Mononuclear cell (primary cell): Measurements from ENCODE around the gene OTOA. TPM values are rescaled to one million over a fixed set of nuclear protein-coding genes. Genes with fewer than 3 reads are reported as not detected.
"Not testable (repeated sequence)": the region's sequence is repeated elsewhere in the genome, so short reads cannot be mapped to it uniquely, and the experiment has no call there.

Source experiments
- H3K27me3 ChIP-seq: 2 replicates; pipeline ENCODE4 v1.6.0; 2011; ENCODE audit warnings: low read length, control low read depth; ENCODE audit not compliant: insufficient read depth
- H3K4me1 ChIP-seq: 2 replicates; pipeline ENCODE4 v1.5.1; 2011; ENCODE audit warnings: mild to moderate bottlenecking, low read length, control low read depth; ENCODE audit not compliant: insufficient read depth
- H3K4me3 ChIP-seq: 2 replicates; pipeline ENCODE4 v1.5.1; 2011; ENCODE audit warnings: mild to moderate bottlenecking, low read length, moderate library complexity
- H3K9me3 ChIP-seq: 2 replicates; pipeline ENCODE4 v1.5.1; 2011; ENCODE audit warnings: low read depth, mild to moderate bottlenecking, control low read depth, low read length
- total RNA-seq: library from RNA; depleted of rRNA; stranded (reverse); fragments of >200 nt; gene quantifications from one replicate; pipeline ENCODE4 v1.2.3, GENCODE V29; 2012

OTOA gene
- total RNA-seq, 1 donor = 0.31 TPM

DNA sequence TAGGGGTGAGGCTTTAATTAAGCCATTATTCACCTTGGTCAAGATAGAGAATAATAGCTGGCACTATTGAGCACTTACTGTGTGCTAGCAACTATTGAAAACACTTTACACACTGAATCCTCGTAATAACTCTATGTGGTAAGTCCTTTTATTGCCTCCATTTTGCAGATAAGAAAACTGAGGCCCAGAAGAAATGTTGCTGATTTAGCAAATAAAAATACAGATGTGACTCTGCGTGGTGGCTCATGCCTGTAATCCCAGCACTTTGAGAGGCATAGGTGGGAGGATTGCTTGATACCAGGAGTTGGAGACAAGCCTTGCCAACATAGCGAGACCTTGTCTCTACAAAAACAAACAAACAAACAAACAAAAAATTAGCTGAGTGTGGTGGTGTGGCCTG, 19.4 kb downstream of the OTOA start:
- Histone ChIP-seq H3K4me3 (no peak overlapping the region), H3K27me3 (peaks cover 4% of the 10 kb centered on the region), H3K9me3 (no peaks in the 10 kb centered on the region), H3K4me1 (no peaks in the 10 kb centered on the region)

DNA sequence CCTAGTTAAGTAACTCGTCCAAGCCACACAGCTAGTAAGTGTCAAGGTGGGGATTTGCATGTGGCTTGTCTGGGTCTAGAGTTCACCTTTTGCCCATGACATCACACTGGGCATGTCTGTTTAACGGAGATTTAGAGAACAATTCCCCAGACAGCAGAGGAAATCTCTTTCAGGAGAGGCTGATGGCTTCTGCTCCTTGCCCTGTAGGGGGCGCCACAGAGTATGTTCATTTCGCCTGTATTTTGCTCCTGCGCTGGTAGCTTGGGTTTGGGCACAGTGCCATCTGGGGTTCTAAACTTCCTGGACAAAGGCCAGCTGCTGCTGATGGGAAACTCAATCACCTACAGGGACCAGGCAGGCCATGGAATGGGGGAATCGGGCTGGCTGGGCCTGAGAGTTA, 20.4 kb downstream of the OTOA start:
- H3K9me3 ChIP-seq = no peaks in the 10 kb centered on the region
- H3K4me1 ChIP-seq = no peaks in the 10 kb centered on the region
- H3K4me3 ChIP-seq = no peak overlapping the region
- peaks cover 4% of the 10 kb centered on the region for H3K27me3 ChIP-seq

DNA sequence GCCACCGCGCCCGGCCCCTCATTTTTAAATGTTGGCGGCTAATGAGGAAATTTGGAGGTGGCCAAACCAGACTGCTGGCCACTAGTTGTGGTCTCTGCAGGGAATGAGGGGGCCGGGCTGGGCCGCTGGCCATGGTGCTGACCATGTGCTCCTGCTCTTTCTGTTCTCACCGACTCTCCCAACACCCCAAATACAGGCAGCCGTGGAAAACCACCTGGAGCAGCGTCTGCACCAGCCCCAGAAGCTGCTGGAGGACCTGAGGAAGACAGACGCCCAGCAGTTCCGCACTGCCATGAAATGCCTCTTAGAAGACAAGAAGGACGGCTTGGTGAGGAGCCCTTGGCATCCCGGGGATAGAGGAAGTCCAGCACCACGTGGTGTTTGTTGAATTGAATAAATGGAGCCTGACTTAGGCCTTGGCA, 21.3 kb downstream of the OTOA start:
- Histone ChIP-seq H3K4me3 (no peak overlapping the region), H3K4me1 (no peaks in the 10 kb centered on the region), H3K27me3 (peaks cover 4% of the 10 kb centered on the region), H3K9me3 (no peaks in the 10 kb centered on the region)

DNA sequence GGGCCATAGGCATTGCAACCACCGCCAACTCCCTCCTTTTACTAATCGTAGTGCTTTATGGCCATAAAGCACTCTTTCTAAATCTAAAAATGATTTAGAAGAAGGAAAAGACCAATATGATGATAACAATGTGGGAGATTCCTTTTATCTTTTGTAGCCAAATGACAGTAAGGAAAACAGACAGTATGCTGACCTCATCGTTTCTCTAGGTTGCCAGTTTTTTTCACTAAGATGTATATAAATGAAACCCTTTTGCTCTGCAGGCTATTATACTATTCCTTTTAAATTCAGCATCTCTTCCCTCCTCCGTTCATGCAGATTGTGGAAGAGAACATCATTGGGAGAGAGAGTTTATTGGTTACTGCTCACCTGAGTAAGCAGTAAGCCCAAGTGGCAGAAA, 25.3 kb downstream of the OTOA start:
- Histone ChIP-seq H3K4me1 (no peaks in the 10 kb centered on the region), H3K27me3 (no peaks in the 10 kb centered on the region), H3K9me3 (no peaks in the 10 kb centered on the region), H3K4me3 (no peak overlapping the region)

DNA sequence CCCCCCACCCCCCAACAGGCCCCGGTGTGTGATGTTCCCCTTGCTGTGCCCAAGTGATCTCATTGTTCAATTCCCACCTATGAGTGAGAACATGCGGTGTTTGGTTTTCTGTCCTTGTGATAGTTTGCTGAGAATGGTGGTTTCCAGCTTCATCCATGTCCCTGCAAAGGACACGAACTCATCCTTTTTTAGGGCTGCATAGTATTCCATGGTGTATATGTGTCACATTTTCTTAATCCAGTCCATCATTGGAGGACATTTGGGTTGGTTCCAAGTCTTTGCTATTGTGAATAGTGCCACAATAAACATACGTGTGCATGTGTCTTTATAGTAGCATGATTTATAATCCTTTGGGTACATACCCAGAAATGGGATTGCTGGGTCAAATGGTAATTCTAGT, 27.2 kb downstream of the OTOA start:
- not testable (repeated sequence) for H3K9me3 ChIP-seq, H3K4me3 ChIP-seq, H3K4me1 ChIP-seq, H3K27me3 ChIP-seq

DNA sequence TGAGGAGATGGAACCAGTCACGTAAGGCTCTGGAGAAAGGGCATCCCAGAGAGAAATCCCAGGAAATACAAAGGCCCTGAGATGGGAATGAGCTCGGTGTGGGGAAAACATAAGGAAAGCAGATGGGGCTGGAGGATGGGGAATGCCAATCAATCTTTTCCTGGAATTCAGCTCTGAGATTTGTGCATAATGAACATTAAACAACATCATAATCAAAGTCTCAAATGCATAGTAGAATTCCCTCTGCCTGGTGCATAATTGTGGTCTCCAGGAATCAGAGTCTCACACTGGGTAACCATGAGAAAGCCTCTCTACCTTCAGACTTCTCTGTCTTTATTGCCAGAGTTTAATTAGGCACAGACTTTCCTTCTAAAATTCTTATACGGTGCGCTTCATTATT, 30.8 kb downstream of the OTOA start:
- Histone ChIP-seq H3K4me1 (no peaks in the 10 kb centered on the region), H3K27me3 (no peaks in the 10 kb centered on the region), H3K9me3 (no peaks in the 10 kb centered on the region), H3K4me3 (no peak overlapping the region)

DNA sequence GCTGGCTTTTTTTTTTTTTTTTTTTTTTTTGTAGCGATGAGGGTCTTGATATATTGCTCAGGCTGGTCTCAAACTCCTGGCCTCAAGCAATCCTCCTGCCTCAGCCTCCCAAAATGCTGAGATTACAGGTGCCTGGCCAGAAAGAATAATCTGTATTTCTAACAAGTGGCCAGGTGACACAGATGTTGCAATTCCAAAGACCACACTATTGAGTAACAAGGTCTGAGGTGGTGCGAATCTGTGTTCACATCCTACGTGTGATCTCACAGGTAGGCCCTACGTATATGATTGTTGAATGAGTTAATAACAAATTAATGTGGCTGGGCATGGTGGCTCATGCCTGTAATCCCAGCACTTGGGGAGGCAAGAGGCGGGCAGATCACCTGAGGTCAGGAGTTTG, 33.3 kb downstream of the OTOA start:
- Histone ChIP-seq H3K9me3 (no peaks in the 10 kb centered on the region), H3K4me3 (no peak overlapping the region), H3K27me3 (no peaks in the 10 kb centered on the region), H3K4me1 (no peaks in the 10 kb centered on the region)

DNA sequence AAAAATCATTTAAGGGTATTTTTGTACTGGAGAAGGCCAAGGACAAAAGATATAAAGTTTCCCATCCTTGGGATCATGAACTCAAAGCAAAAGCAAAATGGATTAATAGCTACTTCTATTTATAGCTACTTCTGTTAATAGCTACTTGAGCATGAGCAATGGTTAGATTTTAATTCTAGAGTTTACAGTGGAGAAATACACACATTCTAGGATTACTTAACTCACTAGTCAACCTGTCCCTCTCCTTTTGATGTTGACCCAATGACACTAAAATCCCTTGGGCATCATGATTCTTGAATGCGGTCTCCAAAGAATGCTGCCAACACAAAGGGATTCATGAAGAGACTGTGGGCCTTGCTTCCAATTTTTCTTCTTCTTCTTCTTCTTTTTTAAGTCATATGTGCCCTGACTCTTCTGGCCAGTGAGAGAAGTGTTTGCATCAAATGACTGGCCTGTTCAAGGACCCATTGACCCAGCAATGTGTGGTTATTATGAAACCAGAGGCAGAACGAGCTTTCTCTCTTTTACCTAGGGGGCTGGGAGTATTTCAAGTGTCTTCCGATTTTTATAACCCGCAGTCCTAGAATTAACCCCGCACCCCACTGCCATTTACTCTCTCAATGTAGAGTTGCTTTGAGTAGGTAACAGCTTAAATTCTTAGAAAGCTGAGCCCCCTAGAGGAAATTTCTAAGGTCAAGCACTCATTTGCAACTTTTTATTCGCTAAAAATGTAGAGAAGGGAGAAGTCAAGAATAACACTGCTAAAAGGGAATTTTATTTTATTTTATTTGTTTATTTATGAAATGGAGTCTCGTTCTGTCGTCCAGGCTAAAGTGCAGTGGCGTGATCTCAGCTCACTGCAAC, 34.6 kb downstream of the OTOA start:
- Histone ChIP-seq H3K9me3 (no peaks in the 10 kb centered on the region), H3K4me1 (peaks cover 3% of the 10 kb centered on the region), H3K4me3 (no peak overlapping the region), H3K27me3 (no peaks in the 10 kb centered on the region)

DNA sequence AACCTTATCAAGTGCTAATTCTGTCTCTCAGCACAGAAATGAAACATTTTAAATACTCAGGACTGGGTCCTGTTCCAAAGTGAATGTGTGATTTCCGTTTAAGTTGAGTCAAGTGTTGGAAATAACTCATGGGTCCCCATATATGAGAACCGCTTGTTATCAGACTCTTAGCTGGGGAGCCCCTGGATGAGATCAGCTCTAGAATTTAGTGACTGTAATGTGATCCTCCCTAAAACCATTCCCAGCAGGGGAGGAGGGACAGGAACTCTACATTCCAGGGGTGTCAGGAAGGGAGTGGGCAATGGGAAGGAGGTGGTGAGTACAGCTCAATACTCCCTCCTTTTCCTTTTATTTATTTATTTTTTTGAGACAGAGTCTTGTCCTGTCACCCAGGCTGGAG, 37.5 kb downstream of the OTOA start:
- Histone ChIP-seq H3K4me1 (peaks cover 13% of the 10 kb centered on the region), H3K4me3 (no peak overlapping the region), H3K27me3 (no peaks in the 10 kb centered on the region), H3K9me3 (no peaks in the 10 kb centered on the region)

DNA sequence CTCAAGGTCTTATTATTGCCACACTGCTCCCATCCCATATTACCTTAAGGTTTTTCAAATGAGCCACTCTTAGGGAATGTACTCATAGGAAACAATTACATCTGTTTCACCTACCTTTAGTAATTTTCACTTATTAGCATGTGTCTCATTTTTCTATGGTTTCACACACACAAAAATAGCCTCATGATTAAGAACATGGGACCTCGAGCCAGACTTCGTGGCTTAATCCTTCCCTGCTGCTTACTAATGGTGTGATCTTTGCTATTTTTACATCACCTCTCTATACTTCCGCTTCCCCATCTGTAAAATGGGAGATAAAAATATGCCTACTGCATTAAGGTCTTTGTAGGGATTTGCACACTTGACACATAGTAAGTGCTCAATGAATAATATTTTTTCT, 38.5 kb downstream of the OTOA start:
- Histone ChIP-seq H3K27me3 (no peaks in the 10 kb centered on the region), H3K4me1 (peaks cover 13% of the 10 kb centered on the region), H3K9me3 (no peaks in the 10 kb centered on the region), H3K4me3 (no peak overlapping the region)

DNA sequence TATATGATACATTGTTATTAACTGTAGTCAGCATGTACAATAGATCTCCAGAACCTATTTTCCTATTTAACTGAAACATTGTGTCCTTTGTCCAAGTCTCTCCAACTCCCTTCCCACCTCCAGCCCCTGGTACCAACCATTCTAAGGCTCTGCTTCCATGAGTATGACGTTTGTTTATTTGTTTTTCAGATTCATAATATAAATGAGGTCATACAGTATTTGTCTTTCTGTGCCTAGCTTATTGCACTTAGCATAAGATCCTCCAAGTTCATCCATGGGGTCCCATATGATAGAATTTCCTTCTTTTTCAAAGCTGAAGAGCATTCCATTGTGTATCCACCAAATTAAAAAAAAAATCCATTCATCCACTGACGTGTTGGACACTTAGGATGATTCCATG, 39.4 kb downstream of the OTOA start:
- Histone ChIP-seq H3K4me1 (peaks cover 14% of the 10 kb centered on the region), H3K4me3 (no peak overlapping the region), H3K27me3 (no peaks in the 10 kb centered on the region), H3K9me3 (no peaks in the 10 kb centered on the region)

DNA sequence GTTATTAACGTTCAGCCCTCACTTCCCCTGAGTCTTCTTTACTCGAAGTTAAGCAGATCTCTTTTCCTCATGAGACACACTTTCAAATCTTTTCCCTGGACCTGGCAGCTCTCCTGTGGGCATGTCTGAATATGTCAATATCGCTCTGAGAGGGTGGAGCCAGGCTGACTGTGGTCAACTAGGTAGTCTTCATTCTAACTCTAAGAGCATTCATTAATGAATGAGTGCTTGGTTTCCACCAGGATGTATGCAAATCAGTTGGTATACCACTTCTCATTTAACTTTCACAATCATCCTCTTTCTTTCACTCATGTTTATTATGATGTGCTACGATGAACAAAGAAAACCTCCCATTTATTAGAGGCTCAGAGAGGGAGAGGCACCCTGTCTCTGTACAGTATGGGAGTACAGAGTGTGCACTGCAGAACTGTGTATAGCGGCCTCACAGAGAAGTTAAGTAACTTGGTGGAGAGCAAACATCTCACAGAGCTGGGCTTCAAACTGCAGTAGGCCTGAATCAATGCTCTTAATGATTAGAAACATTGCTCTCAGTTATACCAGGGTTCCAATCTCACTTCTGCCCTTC, 39.9 kb downstream of the OTOA start:
- Histone ChIP-seq H3K4me3 (no peak overlapping the region), H3K9me3 (no peaks in the 10 kb centered on the region), H3K27me3 (no peaks in the 10 kb centered on the region), H3K4me1 (peaks cover 17% of the 10 kb centered on the region)

DNA sequence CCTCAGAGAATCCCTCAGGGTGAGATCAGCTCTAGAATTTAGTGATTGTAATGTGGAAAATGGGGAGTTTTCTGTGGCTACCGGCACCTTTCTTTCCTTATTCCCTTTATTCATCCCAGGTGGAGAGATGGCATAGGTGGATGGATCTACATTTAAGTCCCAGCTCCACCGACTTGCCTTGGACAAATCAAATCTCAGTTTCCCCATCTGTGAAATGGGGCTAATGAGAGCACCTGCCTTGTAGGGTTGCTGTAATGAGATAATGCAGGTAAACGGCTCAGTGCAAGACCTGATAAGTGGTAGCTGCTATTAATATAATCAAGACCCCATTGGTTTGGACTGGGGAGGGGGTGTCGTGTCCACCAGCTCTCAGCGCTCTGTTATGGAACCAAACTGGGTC, 40.5 kb downstream of the OTOA start:
- Histone ChIP-seq H3K4me1 (peaks cover 17% of the 10 kb centered on the region), H3K27me3 (no peaks in the 10 kb centered on the region), H3K4me3 (no peak overlapping the region), H3K9me3 (no peaks in the 10 kb centered on the region)

DNA sequence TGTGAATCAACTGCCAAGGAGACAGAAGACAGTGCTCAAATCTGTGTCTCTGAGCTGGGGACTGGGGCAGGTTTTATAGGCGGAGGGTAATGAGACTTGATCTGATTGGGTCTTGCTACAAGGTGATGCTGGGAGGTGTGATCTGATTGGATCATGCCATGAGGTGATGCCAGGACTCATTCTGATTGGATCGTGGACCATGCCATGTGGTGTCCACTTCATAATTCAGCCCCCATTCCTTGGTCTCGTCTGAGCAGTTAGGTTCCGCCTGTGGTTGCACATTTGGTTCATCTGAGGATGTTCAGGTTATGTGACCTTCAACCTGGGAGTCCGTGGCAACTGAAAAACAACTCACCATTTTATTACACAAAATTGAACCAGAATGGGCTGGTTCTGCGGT, 41.0 kb downstream of the OTOA start:
- H3K4me1 ChIP-seq = peaks cover 17% of the 10 kb centered on the region
- no peaks in the 10 kb centered on the region for H3K27me3 ChIP-seq
- no peak overlapping the region for H3K4me3 ChIP-seq
- no peaks in the 10 kb centered on the region for H3K9me3 ChIP-seq

DNA sequence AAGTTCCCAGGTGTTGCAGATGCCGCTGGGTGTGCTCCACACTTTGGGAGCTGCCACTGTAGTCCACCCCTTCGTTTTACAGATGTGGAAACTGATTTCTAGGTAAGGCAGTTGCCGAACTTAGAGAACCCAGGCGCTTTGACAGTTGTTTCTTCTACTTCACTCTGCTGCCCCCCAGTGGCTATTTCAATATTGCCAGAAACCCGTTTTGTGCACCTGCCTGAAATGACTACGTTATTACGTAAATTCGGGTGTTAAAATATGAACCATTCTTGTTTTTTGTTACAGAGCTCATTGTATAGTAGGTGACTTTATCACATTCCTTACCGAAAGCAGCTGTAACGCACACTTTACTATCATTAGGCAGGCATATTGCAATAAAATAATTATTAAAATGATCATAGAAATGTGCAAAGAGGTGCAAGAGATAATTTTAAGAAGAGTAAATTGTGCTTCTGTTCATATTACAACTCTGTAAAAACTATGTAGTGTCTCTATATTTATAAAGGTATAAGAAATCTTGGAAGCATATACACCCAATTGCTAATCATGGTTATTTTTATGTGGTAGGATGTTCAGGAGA, 44.9 kb downstream of the OTOA start:
- Histone ChIP-seq H3K4me3 (no peak overlapping the region), H3K9me3 (no peaks in the 10 kb centered on the region), H3K27me3 (no peaks in the 10 kb centered on the region), H3K4me1 (peaks cover 12% of the 10 kb centered on the region)

DNA sequence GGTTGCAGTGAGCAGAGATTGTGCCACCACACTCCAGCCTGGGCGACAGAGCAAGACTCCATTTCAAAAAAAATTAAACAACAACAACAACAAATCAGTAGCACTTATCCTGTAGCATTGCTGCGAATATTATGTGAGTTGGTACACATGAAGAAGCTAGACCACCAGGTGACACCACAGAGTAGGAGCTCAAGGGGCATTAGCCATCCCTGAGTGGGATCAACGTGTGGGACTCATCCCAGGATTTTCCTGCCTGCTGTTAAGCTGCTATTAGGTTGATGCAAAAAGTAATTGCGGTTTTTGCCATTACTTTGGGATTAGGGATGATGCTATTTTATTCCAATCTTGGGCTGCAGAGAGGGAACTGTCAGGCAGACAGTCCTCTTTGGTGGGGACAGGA, 47.2 kb downstream of the OTOA start:
- Histone ChIP-seq H3K4me1 (peaks cover 4% of the 10 kb centered on the region), H3K4me3 (no peak overlapping the region), H3K9me3 (no peaks in the 10 kb centered on the region), H3K27me3 (no peaks in the 10 kb centered on the region)
